GM23338 (cell line): Measurements from ENCODE around the gene SLC66A2. TPM values are rescaled to one million over a fixed set of nuclear protein-coding genes. Genes with fewer than 3 reads are reported as not detected.

Source experiments
- ATAC-seq: fragments of 200-7000 bp; cut with Tn5 transposase; 3 replicates; pipeline ENCODE4 v1.9.1; 2020
- DNase-seq: peaks from one replicate; pipeline ENCODE4 v3.0.0-alpha.2; 2015; ENCODE audit warnings: low spot score
- H2AFZ ChIP-seq: fragments of 200-600 bp; sonication (generic); 2 replicates; pipeline ENCODE4 v1.8.0; 2016; ENCODE audit warnings: antibody characterized with exemption, mild to moderate bottlenecking, moderate library complexity
- H3F3A ChIP-seq: fragments of 200-600 bp; sonication (generic); replicated peaks from 2 replicates; pipeline ENCODE4 v1.8.0; 2017; ENCODE audit warnings: antibody characterized with exemption, mixed run types, low read depth
- H3K27ac ChIP-seq: fragments of 200-600 bp; sonication (generic); 2 replicates; pipeline ENCODE4 v1.6.1; 2016; ENCODE audit warnings: low read depth
- H3K27me3 ChIP-seq: fragments of 200-600 bp; sonication (generic); 2 replicates; pipeline ENCODE4 v1.8.0; 2016; ENCODE audit warnings: mild to moderate bottlenecking, mixed run types, moderate library complexity; ENCODE audit not compliant: insufficient read depth
- H3K36me3 ChIP-seq: fragments of 200-600 bp; sonication (generic); 2 replicates; pipeline ENCODE4 v1.8.0; 2016; ENCODE audit warnings: mild to moderate bottlenecking; ENCODE audit not compliant: insufficient read depth
- H3K4me1 ChIP-seq: fragments of 200-600 bp; sonication (generic); 2 replicates; pipeline ENCODE4 v1.8.0; 2016; ENCODE audit warnings: mild to moderate bottlenecking, moderate library complexity; ENCODE audit not compliant: insufficient read depth
- H3K4me2 ChIP-seq: fragments of 200-600 bp; sonication (generic); 2 replicates; pipeline ENCODE4 v1.7.1; 2017; ENCODE audit warnings: mixed run types
- H3K4me3 ChIP-seq: fragments of 200-600 bp; sonication (generic); 2 replicates; pipeline ENCODE4 v1.6.1; 2016; ENCODE audit warnings: mixed run types
- H3K79me2 ChIP-seq: fragments of 200-600 bp; sonication (generic); replicated peaks from 2 replicates; pipeline ENCODE4 v1.8.0; 2017; ENCODE audit warnings: mild to moderate bottlenecking; ENCODE audit not compliant: insufficient read depth
- H3K9me2 ChIP-seq: fragments of 200-600 bp; sonication (generic); 2 replicates; pipeline ENCODE4 v1.8.0; 2017; ENCODE audit not compliant: insufficient read depth
- H4K20me1 ChIP-seq: fragments of 200-600 bp; sonication (generic); replicated peaks from 2 replicates; pipeline ENCODE4 v1.8.0; 2017; ENCODE audit warnings: mild to moderate bottlenecking; ENCODE audit not compliant: insufficient read depth
- H3K27ac Mint-ChIP-seq: 2 replicates; pipeline ENCODE4 v1.8.0; 2020; ENCODE audit warnings: inconsistent platforms, mild to moderate bottlenecking, moderate library complexity, mixed read lengths
- H3K27me3 Mint-ChIP-seq: 3 replicates; pipeline ENCODE4 v1.8.0; 2022; ENCODE audit warnings: low read depth, mild to moderate bottlenecking, moderate library complexity, mixed read lengths, inconsistent platforms; ENCODE audit not compliant: insufficient read depth, poor library complexity
- H3K36me3 Mint-ChIP-seq: 3 replicates; pipeline ENCODE4 v1.8.0; 2021; ENCODE audit warnings: low read depth, mild to moderate bottlenecking, inconsistent platforms, moderate library complexity, mixed read lengths
- H3K4me1 Mint-ChIP-seq: 3 replicates; pipeline ENCODE4 v1.8.0; 2020; ENCODE audit warnings: mild to moderate bottlenecking, inconsistent platforms, mixed read lengths
- H3K4me3 Mint-ChIP-seq: 3 replicates; pipeline ENCODE4 v1.8.0; 2021; ENCODE audit warnings: moderate library complexity, mild to moderate bottlenecking, inconsistent platforms, mixed read lengths
- H3K9me3 Mint-ChIP-seq: 3 replicates; pipeline ENCODE4 v1.8.0; 2020; ENCODE audit warnings: moderate library complexity, mild to moderate bottlenecking, inconsistent platforms, mixed read lengths
- CREB1 ChIP-seq: fragments of 250-450 bp; sonication (Bioruptor Pico); IDR thresholded peaks from 2 replicates; pipeline ENCODE4 v1.5.0; 2020; ENCODE audit warnings: low read depth, mild to moderate bottlenecking, moderate library complexity
- EZH2phosphoT487 ChIP-seq: fragments of 200-600 bp; sonication (generic); IDR thresholded peaks from one replicate; pipeline ENCODE4 v1.8.1; 2018; ENCODE audit warnings: antibody characterized with exemption; ENCODE audit not compliant: unreplicated experiment
- POLR2AphosphoS5 ChIP-seq: IDR thresholded peaks from 2 replicates; pipeline ENCODE4 v1.6.1; 2016; ENCODE audit warnings: antibody characterized with exemption, low read depth
- STAT1 ChIP-seq: IDR thresholded peaks from one replicate; pipeline ENCODE4 v1.6.1; 2016; ENCODE audit warnings: antibody characterized with exemption; ENCODE audit not compliant: unreplicated experiment
- ZNF114 ChIP-seq: fragments of 250-450 bp; sonication (Bioruptor Pico); IDR thresholded peaks from 2 replicates; pipeline ENCODE4 v1.5.0; 2020; ENCODE audit warnings: mild to moderate bottlenecking, moderate library complexity
- ZNF331 ChIP-seq: fragments of 250-450 bp; sonication (Bioruptor Pico); IDR thresholded peaks from 2 replicates; pipeline ENCODE4 v1.5.0; 2020; ENCODE audit warnings: low read depth, mild to moderate bottlenecking, moderate library complexity
- polyA plus RNA-seq: library from polyadenylated mRNA; unstranded; fragments of >200 nt; fragmentation: Nextera tagmentation; extraction: Ambion mirVana; gene quantifications from 2 replicates; pipeline ENCODE4 v1.2.1, GENCODE V29; 2016
- total RNA-seq: library from RNA; depleted of rRNA; stranded (reverse); fragments of >200 nt; shearing (Covaris generic); gene quantifications from 2 replicates; pipeline ENCODE4 v1.2.3, GENCODE V29; 2014
- TF ChIP-seq, protein P1 (sequence below): IDR thresholded peaks from 2 replicates; pipeline ENCODE4 v1.6.1; 2016; ENCODE audit warnings: antibody characterized with exemption
- TF ChIP-seq, protein P2 (sequence below): fragments of 250-450 bp; sonication (Bioruptor Pico); IDR thresholded peaks from 2 replicates; pipeline ENCODE4 v1.5.0; 2020; ENCODE audit warnings: mild to moderate bottlenecking, moderate library complexity

The SLC66A2 gene
- total and polyA plus RNA-seq, 2 experiments from 2014 or later = 4.0 to 18.1 TPM

DNA sequence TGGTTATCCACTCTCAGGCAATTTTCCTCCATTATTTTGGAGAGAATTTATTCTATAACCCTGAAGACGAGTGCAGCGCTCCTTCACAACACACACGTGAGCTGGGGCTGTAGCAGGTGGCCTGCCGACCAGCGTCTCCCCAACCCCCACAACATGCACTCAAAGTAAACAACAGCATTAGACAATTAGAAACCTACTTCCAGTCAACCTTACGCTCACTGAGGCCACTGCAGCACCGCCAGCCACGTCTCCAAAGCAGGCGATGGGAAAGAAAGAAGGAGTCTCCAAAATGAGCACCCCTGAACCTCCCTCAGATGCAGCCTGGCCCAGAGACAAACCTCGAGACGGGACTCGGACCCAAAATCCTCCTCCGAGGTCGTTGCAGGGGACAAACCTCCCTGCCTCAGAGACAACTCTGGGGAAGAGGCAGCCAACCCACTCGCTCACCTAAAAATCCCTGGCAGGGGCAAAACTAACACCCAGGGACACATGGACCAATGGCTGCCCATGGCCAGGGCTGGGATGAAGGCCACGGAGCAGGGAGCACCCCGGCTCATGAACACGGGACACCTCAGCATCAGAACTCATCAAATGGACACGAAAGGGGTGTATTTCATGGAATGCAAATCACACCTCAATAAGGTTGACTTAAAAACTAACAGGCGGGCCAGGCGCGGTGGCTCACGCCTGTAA lies 2.6 kb downstream of the SLC66A2 start:
- ATAC-seq (no peak), DNase-seq (no peak)
- Histone ChIP-seq H2AFZ (no peak overlapping the region), H3K4me2 (no peak overlapping the region), H3K4me1 (peaks cover 8% of the 10 kb centered on the region; the same call in 1 of the 2 replicates), H3K4me3 (no peak overlapping the region), H4K20me1 (peaks cover 11% of the 10 kb centered on the region; the same call in 1 of the 2 replicates), H3K36me3 (no peaks in the 10 kb centered on the region), H3K9me2 (no peaks in the 10 kb centered on the region), H3K27me3 (peaks cover 39% of the 10 kb centered on the region), H3K79me2 (no peaks in the 10 kb centered on the region), H3F3A (0 out of 2 replicates have a peak, but pooled peaks cover 2% of the 10 kb centered on the region), H3K27ac (no peak overlapping the region)
- Mint-ChIP-seq H3K9me3 (no peaks in the 10 kb centered on the region; the same call in 2 of the 3 replicates), H3K4me3 (no peak overlapping the region), H3K4me1 (peaks cover 17% of the 10 kb centered on the region), H3K36me3 (no peaks in the 10 kb centered on the region; the same call in 2 of the 3 replicates), H3K27ac (no peak overlapping the region), H3K27me3 (peaks cover 39% of the 10 kb centered on the region)
- no peak for TF ChIP-seq STAT1
- TF ChIP-seq, protein P1, sequence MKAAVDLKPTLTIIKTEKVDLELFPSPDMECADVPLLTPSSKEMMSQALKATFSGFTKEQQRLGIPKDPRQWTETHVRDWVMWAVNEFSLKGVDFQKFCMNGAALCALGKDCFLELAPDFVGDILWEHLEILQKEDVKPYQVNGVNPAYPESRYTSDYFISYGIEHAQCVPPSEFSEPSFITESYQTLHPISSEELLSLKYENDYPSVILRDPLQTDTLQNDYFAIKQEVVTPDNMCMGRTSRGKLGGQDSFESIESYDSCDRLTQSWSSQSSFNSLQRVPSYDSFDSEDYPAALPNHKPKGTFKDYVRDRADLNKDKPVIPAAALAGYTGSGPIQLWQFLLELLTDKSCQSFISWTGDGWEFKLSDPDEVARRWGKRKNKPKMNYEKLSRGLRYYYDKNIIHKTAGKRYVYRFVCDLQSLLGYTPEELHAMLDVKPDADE = no peak
- TF ChIP-seq EZH2phosphoT487 = no peak
- TF ChIP-seq, protein P2, sequence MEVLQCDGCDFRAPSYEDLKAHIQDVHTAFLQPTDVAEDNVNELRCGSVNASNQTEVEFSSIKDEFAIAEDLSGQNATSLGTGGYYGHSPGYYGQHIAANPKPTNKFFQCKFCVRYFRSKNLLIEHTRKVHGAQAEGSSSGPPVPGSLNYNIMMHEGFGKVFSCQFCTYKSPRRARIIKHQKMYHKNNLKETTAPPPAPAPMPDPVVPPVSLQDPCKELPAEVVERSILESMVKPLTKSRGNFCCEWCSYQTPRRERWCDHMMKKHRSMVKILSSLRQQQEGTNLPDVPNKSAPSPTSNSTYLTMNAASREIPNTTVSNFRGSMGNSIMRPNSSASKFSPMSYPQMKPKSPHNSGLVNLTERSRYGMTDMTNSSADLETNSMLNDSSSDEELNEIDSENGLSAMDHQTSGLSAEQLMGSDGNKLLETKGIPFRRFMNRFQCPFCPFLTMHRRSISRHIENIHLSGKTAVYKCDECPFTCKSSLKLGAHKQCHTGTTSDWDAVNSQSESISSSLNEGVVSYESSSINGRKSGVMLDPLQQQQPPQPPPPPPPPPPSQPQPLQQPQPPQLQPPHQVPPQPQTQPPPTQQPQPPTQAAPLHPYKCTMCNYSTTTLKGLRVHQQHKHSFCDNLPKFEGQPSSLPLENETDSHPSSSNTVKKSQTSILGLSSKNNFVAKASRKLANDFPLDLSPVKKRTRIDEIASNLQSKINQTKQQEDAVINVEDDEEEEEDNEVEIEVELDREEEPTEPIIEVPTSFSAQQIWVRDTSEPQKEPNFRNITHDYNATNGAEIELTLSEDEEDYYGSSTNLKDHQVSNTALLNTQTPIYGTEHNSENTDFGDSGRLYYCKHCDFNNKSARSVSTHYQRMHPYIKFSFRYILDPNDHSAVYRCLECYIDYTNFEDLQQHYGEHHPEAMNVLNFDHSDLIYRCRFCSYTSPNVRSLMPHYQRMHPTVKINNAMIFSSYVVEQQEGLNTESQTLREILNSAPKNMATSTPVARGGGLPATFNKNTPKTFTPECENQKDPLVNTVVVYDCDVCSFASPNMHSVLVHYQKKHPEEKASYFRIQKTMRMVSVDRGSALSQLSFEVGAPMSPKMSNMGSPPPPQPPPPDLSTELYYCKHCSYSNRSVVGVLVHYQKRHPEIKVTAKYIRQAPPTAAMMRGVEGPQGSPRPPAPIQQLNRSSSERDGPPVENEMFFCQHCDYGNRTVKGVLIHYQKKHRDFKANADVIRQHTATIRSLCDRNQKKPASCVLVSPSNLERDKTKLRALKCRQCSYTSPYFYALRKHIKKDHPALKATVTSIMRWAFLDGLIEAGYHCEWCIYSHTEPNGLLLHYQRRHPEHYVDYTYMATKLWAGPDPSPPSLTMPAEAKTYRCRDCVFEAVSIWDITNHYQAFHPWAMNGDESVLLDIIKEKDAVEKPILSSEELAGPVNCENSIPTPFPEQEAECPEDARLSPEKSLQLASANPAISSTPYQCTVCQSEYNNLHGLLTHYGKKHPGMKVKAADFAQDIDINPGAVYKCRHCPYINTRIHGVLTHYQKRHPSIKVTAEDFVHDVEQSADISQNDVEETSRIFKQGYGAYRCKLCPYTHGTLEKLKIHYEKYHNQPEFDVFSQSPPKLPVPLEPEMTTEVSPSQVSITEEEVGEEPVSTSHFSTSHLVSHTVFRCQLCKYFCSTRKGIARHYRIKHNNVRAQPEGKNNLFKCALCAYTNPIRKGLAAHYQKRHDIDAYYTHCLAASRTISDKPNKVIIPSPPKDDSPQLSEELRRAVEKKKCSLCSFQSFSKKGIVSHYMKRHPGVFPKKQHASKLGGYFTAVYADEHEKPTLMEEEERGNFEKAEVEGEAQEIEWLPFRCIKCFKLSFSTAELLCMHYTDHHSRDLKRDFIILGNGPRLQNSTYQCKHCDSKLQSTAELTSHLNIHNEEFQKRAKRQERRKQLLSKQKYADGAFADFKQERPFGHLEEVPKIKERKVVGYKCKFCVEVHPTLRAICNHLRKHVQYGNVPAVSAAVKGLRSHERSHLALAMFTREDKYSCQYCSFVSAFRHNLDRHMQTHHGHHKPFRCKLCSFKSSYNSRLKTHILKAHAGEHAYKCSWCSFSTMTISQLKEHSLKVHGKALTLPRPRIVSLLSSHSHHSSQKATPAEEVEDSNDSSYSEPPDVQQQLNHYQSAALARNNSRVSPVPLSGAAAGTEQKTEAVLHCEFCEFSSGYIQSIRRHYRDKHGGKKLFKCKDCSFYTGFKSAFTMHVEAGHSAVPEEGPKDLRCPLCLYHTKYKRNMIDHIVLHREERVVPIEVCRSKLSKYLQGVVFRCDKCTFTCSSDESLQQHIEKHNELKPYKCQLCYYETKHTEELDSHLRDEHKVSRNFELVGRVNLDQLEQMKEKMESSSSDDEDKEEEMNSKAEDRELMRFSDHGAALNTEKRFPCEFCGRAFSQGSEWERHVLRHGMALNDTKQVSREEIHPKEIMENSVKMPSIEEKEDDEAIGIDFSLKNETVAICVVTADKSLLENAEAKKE (CRISPR knock-in tag) = no peak
- no peak for TF ChIP-seq ZNF331 (CRISPR knock-in tag)
- TF ChIP-seq CREB1 = no peak
- TF ChIP-seq ZNF114 (CRISPR knock-in tag) = no peak
- no peak for TF ChIP-seq POLR2AphosphoS5
